LNCaP clone FGC (cell line): ENCODE results near the gene BRIP1.
"Not testable (repeated sequence)": the region's sequence is repeated elsewhere in the genome, so short reads cannot be mapped to it uniquely, and the experiment has no call there.

Experiments used
- DNase-seq: peaks from one replicate; pipeline ENCODE4 v3.0.0-alpha.2; 2011; ENCODE audit warnings: low read depth
- H3K4me3 ChIP-seq: 2 replicates; pipeline ENCODE4 v1.5.1; 2011; ENCODE audit warnings: mild to moderate bottlenecking, low read depth, low read length, control low read depth
- TF ChIP-seq, protein P1 (sequence below): IDR thresholded peaks from 2 replicates; pipeline ENCODE4 v1.5.1; 2012; ENCODE audit warnings: mild to moderate bottlenecking; ENCODE audit not compliant: control insufficient read depth, insufficient read depth; ENCODE audit errors: extremely low read depth

BRIP1 gene

DNA sequence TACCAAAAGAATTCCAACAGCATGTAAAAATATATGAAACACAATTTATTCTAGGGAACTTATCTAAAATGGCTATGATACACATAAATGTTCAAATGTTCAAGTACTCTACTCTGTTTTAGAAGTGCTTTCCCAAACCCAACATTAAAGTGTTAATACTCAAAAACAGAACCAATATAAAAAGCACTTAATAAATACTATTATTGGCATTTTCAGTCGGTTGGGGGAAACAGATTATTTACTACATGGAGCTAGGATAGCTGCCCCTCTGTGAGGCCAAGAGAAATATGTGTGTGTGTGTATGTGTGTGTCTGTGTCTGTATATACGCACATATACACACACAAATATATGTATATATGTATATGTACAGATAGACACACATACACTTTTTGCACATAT lies 32.1 kb upstream of the BRIP1 start:
- no peak for DNase-seq
- no peak overlapping the region for H3K4me3 ChIP-seq
- TF ChIP-seq, protein P1, sequence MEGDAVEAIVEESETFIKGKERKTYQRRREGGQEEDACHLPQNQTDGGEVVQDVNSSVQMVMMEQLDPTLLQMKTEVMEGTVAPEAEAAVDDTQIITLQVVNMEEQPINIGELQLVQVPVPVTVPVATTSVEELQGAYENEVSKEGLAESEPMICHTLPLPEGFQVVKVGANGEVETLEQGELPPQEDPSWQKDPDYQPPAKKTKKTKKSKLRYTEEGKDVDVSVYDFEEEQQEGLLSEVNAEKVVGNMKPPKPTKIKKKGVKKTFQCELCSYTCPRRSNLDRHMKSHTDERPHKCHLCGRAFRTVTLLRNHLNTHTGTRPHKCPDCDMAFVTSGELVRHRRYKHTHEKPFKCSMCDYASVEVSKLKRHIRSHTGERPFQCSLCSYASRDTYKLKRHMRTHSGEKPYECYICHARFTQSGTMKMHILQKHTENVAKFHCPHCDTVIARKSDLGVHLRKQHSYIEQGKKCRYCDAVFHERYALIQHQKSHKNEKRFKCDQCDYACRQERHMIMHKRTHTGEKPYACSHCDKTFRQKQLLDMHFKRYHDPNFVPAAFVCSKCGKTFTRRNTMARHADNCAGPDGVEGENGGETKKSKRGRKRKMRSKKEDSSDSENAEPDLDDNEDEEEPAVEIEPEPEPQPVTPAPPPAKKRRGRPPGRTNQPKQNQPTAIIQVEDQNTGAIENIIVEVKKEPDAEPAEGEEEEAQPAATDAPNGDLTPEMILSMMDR: no peak

GRCh38 chr17:61894310-61894709 lies 31.0 kb upstream of the BRIP1 start:
- not testable (repeated sequence) for DNase-seq, H3K4me3 ChIP-seq

DNA sequence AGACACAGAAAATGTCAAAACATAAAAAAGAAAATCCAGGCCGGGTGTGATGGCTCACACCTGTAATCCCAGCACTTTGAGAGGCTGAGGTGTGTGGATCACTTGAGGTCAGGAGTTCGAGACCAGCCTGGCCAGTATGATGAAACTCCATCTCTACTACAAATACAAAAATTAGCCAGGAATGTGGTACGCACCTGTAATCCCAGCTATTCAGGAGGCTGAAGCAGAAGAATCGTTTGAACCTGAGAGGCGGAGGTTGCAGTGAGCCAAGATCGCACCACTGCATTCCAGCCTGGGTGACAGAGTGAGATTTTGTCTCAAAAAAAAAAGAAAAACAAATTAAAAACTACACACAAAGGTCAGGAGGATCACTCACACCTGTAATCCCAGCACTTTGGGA lies 24.4 kb upstream of the BRIP1 start:
- DNase-seq, H3K4me3 ChIP-seq: not testable (repeated sequence)

- not testable (repeated sequence) for DNase-seq, H3K4me3 ChIP-seq
Measured at GRCh38 chr17:61885865-61886264, 22.5 kb upstream of the BRIP1 start.

- H3K4me3 ChIP-seq: no peak overlapping the region
- TF ChIP-seq, protein P1: no peak
Measured at GRCh38 chr17:61884864-61885263, 21.5 kb upstream of the BRIP1 start.

DNA sequence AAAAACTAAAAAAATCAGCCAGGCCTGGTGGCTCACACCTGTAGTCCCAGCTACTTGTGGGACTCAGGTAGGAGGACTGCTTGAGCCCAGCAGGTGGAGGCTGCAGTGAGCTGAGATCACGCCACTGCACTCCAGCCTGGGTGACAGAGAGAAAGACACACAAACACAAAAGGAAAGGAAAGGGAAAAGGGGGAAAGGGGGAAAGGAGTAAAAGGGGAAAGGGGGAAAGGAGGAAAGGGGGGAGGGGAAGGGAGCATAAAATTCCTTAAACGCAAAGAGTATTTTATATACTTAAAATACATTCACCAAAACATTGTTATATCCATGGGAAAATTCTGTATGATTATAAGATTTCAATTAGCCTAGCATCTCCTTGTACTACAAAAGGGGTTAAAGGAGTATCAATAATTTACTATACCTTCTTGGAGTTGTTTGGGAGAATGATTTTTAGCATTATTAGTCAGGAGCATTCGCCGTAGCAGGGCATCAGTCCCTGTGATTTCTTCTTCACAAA lies 17.3 kb upstream of the BRIP1 start:
- TF ChIP-seq, protein P1: no peak
- DNase-seq: no peak

More at GRCh38 chr17:61884864-61885263, 21.5 kb upstream of the BRIP1 start:
- no peak for DNase-seq

GRCh38 chr17:61878984-61879612 lies 15.8 kb upstream of the BRIP1 start:
- TF ChIP-seq, protein P1: no peak
- no peak overlapping the region for H3K4me3 ChIP-seq
- DNase-seq: no peak

More for the DNA sequence above, 17.3 kb upstream of the BRIP1 start:
- H3K4me3 ChIP-seq: no peak overlapping the region

- H3K4me3 ChIP-seq: no peak overlapping the region
- TF ChIP-seq, protein P1: no peak
- DNase-seq: no peak
Measured at GRCh38 chr17:61878520-61878919, 15.2 kb upstream of the BRIP1 start.
